Embryonic facial prominence (tissue), 1 donor: ENCODE data around the gene GNG11.

Experiments used
- DNase-seq: peaks from one replicate; pipeline ENCODE4 v3.0.0-alpha.2; 2016; ENCODE audit errors: extremely low spot score

GNG11 gene

DNA sequence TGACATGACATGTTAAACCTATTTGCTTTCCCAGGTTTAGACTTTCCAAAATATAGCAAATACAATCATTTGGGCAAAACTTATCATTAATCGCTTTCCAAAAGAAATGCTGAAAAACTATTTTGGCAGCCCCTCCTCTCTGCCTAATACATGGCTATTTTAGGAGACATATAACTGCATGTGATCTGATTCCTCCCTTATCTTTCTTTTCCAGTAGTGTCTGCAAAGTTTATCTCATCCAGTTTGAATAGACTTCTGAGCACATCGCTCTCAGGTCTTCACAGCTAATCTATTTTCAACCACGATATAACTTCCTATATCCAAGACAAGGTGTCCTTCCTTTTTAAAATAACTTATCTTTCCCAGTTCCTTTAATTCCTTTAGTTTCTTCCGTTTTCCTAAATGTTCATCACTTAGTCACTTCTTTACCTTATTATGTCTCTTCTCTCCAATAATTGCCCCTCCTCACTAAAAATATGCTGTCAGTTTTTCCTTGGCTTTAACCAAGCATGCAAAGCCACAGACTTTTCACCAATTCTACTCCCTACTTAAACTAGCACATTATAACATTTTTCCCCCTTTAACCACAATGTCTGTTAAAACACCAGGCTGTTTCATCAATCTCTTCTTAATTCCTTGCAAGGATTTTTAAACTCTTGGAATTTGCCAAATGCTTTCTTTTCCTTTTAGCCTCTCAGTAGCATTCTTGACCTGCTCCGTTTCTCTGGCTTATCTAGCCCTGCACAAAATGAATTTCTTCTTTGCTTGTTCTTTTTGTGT is 24.4 kb downstream of the GNG11 start:
- DNase-seq = no peak

DNA sequence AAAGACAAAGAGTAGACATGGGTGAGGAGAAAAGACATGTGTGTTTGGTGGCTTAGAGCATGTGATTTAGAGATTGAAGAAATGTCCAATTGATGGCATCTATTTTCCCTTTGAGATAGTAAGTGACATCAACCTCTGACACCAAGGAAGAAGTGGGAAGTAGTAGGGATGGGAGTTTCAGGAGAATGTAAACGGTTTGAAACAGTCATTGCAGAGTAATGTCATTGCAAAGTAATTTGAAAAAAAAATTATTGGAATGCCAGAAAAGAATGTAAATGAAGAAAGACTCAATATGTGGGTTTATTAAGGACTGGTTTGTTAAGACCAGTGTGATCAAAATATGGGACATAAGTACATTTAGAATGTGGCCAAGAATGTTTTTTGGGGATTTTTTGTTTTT is 26.6 kb downstream of the GNG11 start:
- no peak for DNase-seq

DNA sequence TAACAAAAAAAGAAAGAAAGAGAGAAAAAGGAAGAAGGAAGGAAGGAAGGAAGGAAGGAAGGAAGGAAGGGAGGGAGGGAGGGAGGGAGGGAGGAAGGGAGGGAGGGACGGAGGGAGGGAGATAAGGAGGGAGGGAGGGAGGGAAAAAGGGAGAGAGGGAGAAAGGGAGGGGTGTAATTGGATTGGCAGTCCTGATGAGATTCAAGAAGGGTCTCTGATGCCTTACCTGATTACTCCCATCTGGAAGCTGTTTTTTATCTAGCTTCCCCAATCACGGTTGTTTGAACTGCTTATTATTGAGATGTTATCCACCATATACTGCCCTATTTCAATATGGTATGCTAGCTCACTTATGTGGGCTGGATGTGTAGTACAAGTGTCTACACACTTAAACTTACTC is 27.3 kb downstream of the GNG11 start:
- no peak for DNase-seq

DNA sequence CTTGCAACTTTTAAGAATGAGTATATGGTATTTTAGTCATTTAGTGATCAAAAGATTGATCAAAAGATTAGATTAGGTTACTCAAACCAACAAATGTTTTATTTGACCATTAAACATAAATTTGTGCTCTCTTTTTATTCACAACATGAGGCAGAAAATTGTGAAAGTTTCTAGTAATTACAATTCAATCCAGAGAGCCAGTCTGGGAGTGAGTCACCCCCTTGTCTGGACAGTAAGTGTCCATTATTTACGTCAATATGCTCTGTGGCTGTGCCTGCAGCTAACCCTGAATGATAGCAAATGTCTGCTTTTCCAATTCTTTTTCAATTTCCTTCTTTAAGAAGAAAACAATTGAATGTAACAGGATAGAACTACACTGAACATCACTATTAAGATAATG is 27.9 kb downstream of the GNG11 start:
- no peak for DNase-seq

DNA sequence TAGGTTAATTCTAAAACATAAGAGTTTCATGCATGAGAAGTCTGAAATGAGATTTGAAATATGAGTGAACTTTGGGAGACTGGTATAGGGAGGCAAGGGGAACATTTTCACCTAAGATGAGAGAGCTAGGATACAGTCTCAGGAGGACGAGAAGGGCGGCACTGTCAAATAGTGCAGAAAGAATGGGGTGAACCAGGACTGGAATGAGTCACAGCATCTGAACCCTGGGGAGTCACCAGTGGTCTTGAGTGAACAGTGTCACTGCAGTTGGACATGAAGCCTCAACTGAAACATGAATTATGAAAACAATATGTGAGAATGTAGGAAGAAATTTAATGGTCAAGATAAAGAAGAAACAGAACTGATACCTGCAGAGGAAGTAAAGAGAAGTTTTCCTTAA is 33.8 kb downstream of the GNG11 start:
- no peak for DNase-seq

DNA sequence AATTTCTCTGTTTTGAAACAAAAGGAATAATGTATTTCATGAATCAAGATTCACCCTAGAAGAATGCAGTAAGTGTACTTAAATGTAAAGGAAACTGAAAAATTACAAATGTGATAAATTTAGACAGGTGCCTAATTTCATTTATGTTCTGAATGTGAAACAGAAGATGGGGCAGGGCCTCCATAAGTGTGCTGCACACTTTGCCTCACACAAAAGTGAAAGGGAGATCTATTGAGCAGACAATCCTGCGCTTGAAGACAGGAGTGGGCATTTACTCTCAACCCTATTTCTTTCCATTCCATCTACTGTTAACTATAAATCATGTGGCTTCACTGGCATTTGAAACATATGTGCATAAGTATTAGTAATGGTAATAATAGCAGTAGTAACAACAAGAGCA is 36.2 kb downstream of the GNG11 start:
- DNase-seq = no peak

DNA sequence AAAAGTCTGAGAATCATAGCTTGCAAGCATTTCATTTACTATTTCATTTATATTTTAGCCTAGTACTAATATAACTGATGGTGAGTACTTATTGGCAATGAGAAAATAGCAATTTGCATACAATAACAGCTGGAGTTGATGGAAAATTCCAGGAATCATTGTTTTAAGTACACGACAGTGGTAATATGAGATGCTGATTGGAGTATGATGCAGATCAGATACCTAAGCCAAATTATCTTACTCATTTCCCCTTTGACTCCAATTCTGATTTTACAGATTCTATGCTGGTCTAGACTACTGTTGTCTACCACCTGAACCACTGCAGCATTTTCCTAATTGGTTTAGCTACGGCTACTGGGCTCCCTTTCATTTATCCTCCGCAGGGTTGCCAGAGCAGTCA is 36.7 kb downstream of the GNG11 start:
- no peak for DNase-seq

DNA sequence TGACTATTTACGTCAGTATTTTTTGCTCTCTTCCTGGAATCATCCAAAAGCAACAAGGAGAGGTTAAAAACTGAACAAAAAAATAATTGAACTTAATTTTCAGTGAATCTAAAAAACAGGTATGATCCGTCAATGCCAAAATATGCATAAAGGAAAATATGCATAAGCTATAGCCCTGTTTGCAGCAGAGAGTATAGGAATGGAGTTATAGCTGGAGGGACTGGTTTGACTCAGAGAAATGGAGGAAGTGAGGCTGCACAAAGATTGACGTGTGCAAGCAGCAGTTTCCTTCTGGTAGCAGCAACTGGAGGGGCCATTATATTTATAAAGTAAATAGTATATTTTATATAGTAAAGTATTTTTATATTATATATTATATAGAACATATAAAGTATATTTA is 37.1 kb downstream of the GNG11 start:
- DNase-seq = no peak

DNA sequence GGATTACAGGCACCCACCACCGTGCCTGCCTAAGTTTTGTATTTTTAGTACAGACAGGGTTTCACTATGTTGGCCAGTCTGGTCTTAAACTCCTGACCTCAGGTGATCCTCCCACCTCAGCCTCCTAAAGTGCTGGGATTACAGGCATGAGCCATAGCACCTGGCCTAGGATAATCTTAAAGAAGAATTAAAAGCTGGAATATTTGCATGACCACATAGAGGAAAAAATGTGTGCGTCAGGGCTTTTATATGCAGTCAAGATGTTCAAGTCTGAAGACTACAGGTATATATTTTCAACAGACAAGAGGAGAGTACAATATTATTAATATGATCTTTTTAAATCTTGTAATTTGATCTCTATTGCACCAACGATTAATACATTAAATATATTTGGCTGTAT is 39.5 kb downstream of the GNG11 start:
- DNase-seq = no peak

DNA sequence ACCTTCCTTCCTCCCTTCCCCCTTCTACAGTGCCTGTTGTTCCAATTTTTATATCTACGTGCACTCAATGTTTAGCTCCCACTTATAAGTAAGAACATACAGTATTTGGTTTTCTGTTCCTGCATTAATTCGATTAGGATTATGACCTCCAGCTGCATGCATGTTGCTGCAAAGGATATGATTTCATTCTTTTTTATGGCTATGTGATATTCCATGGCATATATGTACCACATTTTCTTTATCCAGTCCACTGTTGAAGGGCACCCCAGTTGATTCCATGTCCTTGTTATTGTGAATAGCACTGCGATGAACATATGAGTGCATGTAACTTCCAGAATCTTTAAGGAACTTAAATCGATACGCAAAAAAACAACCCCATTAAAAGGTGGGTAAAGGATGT is 42.7 kb downstream of the GNG11 start:
- no peak for DNase-seq

DNA sequence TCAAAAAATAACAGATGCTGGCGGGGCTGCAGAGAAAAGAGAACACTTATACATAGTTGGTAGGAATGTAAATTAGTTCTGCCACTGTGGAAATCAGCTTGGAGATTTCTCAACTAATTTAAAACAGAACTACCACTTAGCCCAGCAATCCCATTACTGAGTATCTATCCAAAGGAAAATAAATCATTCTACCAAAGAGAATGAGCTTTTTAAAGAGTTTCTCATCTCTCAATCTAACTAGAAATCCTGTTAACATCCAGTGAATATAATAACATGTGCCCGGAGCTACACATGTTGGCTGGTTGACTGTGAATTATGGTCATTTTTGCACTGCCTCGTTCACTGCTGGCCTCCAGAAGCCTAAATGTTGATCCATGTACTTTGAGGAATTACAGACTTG is 43.3 kb downstream of the GNG11 start:
- DNase-seq = no peak

DNA sequence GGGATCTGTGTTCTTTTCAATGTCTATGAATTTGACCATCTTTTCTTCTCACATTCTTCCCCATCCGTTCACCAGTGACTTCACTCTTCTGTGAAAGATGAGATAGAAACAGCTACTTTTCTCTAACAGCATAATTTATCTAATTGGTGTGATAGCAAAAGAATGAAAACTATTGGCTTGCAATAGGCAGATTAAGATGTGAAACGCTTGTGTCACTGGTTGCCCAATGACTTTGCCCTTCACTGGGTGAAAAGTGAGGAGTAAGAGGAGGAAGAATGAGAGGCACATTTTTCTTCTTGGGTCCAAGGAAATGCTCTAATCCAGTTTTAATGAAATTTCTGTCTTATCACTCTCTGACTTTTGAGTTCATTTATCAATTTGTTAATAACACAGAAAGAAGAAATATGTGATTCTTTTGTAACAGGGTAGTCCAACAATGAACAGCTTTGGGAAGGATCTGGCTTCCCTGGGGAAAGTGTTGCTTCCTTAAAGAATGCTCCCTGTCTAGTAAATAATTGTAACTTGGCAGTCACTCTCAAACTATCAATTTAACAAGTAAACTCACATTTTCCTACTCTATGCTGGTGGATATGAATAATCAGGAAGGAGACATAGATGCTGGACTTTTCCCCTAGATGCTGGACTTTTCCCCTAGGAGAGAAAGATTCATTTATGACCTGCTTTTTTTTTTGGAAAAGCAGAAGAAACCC is 47.5 kb downstream of the GNG11 start:
- no peak for DNase-seq

DNA sequence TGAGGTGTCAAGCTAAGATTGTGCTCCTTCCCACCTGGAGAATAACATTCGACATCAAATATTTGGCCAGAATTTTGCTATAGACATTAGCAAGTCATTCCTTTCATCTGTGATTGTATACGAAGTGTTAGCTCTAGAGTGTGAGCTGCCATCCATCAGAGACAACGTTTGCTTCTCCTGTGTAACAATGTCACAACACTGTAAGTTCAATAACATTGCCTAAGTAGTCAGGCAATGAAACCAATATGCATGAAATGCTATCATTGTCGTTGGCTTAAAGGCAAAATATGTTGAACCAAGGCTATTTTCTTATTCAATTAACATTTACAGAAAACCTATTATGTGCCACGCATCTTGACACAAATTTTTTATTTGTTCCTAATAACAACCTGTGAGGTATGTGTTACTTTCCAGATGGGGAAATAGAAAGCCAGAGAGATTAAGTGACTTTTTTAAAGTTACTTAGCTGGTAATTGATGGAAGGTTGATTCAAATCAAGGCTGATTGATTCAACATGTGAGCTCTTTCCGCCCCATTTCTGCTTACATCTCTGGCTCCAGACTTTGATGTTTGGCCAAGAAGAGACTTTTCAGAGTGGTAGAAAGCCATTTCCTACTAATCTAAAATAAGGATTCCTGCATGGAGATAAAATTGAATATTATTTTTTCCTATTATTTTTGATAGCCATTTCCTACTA is 50.6 kb downstream of the GNG11 start:
- no peak for DNase-seq

DNA sequence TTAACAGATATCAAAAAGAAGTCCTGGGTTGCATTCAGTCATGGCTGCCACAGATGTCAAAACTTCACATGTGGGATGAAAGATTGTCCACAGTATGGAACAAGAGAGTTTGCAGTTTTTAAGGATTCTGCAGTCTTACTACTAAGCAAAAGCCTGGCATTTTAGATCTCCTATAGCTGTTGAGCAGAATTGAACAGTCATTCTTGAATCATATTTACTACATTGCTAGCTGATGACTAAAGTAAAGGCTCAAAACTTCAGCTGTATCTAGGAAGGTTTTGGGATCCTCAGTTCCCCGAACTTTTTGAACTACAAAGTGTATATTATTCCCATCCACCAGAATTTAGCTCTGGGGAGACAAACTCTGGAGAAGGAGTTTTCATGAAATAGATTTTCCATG is 51.6 kb downstream of the GNG11 start:
- DNase-seq = no peak

DNA sequence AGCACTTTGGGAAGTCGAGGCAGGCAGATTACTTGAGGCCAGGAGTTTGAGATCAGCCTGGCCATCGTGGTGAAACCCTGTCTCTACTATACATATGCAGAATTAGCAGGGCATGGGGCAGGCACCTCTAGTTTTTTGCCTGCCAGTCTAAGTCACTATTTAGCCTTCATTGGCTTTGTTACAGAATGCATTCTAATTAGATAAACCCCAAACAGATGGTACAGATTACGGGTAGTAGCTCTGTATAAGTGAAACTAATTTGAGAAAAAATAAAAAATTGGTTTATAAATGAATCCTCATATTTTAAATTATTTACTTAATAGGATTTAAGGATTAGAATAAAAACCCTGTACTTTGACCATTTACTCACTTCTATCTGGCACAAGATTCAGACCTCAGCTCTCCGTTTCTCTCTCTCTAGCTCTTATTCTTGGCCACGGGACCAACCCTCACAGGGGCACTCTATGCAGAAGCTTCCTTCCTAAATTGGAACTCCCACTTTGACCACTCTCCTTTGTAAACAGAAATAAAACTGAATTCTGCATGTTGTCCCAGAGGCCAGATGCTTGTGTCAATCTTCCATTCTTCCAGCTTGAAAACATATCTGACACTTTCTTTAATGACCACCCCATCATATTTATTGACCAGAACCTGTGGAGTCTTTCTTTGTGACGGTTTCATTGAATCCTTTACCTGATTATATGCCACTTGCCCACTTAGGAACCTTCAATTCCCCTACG is 55.8 kb downstream of the GNG11 start:
- no peak for DNase-seq
